HUDEP-2 (cell line): ENCODE data around the gene PRCC.

Experiments used
- DNase-seq, 76 experiments: peaks; one replicate each; lab custom pipeline; 2025; ENCODE audit not compliant: unreplicated experiment in 76 of 76; lab: John Stamatoyannopoulos, UW

PRCC gene

DNA sequence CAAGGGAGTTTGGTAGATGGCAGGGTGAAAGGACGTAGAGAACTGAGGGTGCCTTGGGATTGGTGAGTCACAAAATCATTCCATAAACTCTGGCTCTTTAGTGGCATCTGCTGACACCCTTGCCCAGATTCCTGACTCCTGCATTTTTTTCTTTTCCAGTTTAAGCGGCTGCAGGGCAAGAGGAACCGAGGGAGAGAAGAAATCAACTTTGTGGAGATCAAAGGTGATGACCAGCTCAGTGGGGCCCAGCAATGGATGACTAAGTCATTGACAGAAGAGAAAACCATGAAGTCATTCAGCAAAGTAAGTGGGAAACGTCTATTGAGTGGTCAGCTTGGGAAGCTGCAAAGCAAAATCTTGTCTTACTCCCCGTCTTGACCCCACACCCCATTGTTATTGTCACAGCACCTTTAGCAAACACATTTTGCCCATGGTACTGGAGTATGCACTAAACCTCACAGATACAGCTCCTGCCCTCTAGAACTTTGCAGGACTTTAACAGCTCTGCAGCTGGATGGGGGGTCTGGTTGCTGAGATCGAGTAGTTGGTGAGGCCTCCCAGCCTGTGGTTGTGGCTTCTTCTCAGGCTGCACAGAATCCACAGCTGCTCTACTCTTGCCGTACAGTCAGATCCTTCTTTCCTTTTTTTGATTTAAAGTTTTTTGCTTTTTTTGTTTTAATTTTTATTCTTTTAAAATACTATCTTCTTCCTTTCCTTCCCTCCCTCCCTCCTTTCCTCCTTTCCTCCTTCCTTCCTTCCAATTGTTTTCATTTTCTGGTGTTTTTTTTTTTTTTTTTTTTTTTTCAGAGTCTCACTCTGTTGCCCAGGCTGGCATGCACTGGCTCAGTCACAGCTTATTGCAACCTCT, 27.4 kb downstream of the PRCC start:
- DNase-seq = no peak

GRCh38 chr1:156795374-156795733, 28.0 kb downstream of the PRCC start:
- DNase-seq = no peak

GRCh38 chr1:156795787-156796186, 28.5 kb downstream of the PRCC start:
- no peak for DNase-seq

DNA sequence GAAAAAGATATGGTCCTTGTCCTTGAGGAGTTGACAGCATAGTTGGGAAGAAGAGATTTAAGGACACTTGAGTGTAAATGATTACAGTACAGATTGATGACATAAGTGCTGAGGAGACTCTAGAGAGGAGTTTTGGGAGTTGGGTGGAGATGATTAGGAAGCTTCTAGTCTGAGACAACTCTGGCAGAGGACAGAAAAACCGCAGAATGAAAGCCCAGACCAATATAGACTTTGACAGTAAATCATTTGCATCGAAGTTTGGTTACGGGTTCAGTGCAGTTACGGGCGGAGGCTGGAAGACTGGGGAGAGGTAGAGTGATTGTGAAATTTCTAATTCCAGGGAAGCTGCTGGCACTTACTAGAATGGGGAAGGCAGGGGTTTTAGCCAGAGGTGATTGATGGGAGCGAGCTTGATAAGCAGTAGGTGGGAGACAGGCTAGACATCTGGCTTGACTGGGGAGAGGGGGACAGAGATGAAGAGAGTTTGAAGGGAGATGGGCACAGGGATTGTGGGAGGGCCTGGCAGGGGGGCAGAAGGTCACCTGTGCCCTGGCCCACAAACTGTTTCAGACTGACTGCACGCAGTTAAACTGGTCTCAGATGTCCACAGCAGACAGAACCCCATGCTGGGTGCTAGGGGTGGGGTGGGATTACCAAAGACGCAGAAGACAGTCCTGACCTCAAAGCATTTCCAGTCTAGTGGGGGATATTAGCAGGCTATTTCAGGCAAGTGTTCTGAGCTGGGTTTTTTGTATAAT, 29.2 kb downstream of the PRCC start:
- no peak for DNase-seq

GRCh38 chr1:156797212-156797871, 30.0 kb downstream of the PRCC start:
- DNase-seq = peak in 44 of 76 experiments; percentile 7 to 65 (median 28)

GRCh38 chr1:156801409-156802121, 34.2 kb downstream of the PRCC start:
- no peak for DNase-seq

GRCh38 chr1:156802421-156802935, 35.1 kb downstream of the PRCC start:
- DNase-seq = no peak

GRCh38 chr1:156803086-156803851, 35.9 kb downstream of the PRCC start:
- DNase-seq = no peak

- DNase-seq = no peak
Observed at GRCh38 chr1:156804026-156804425, 36.7 kb downstream of the PRCC start.

GRCh38 chr1:156804572-156805243, 37.4 kb downstream of the PRCC start:
- no peak for DNase-seq

DNA sequence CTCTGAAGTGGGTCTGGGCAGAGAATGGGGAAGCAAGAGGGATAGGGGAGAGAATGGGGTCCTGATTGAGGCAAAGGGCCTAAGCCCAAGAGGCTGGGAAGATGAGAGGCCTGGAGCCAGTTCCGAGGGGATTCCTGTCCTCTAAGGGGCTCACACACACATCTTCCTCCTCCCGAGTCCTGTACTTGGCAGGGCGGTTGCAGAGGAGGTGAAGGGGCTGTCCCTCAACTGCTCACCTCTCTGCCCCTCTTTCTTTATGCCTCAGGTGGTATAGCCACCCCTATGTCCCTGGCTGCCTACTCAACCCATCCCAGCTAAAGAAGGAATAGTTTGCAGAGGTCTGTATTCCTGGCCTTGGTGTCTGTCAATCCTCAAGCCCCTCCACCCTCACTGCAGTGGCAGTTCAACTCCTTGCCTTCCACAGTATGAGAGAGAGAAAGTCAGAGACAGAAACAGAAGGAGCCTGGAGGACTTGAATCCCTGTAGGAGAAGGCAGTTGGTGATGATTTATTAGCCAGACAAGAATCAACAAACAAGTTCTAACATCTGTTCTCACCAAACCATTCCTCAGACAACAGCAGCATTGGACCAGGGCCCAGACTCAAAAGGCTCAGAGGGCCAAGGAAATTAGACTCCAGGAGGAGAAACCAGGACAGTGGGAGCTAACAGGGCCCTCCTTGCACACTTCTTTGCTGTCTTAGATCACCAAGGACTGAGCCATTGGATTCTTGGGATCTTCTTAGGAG, 38.6 kb downstream of the PRCC start:
- no peak for DNase-seq

DNA sequence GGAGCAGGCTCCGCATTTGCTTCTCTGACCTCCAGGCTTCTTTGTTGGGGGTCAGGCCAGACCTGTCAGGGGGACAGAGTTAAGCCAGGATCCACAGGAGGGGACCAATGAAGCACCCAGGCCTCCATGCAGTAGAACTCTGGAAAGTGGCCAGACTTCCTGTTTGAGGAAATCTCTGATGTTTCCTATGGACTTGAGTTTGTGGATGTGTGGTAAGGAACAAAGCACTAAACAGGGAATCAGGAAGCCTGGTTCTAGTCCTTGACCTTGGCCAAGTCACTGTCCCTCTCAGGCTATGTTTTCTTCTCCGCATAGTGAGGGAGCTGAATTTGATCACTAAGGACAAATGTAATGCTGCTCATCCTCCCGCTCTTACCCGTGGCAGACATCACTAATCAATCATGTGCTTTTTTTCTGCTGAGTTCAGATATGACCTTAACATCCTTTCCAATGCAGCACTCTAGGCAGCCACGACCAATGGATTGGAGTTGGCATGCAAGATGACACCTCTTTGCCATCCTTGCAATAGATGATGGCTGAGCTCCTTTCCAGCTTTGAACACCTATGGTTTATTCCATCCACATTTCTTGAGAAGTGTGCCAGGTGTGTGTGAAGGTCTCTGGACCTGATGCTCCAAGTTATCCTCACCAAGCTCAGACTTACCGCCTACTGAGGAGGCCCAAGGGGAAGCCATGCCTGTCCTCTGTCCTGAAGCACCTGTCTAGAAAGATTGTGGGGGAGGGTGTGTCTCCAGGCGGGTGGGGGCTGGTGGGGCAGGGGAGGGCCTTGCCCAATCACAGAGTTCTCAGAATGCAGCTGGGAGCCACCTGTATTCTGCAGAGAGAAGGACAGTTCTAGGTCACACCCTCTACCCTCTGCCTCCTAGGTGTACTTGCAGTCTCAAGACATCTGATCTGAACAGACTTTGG, 39.4 kb downstream of the PRCC start:
- DNase-seq = no peak

DNA sequence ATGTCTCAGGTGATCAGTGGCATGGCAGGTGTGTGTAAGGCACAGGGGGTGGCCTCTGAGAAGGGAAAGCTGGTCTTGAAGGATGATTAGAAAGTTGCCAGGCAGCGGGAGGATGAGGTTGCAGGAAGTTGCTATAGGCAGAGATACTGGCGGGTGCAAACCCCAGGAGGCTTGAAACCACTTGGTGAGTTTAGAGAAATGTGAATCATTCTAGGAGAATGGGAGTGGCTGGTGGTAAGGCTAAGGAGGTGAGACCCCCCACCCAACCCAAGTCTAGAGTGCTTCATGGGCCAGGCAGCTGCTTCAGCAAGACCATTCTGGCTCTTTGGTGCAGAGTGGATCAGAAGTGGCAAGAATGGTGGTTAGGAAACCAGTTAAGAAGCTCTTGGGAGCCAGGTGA, 40.3 kb downstream of the PRCC start:
- no peak for DNase-seq

DNA sequence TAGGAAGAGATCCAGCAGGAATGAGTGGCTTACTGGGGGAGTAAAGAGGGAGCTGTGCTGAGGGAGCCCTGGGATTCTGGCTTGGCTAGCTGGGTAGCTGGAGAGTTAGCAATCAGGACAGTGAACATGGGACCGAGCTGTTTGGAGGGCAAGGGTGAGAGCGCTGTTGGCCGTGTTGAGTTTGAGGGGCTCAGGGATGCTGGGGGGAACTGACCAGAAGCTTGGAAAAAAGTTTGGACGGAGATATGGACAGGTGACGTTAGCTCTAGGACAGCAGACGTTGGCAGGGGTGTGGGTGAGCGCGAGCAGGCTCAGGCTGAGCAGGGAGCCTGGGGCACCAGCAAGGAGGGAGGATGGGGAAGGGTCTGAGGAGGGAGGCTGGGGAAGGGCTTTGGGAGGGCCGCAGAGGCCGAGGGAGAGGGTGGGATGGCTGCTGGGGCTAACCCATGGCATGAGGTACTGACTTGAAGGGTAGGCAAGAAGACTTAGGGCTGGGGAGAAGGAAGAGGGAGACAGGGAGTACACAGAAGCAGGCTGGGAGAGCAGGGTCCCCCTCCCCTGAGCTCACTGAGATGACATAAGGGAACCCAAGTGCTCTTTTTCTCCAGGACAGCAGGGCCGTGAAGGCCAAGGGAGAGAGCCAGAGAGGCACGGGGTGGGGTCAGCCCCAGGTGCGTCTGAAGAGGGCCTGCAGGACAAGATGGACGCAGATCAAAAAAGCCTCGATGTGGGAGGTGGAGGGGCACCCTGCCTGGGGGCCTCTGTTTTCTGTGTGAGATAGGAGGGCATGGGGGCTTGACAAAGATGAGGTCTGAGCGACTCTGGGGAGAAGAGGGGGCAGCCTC, 41.1 kb downstream of the PRCC start:
- DNase-seq = no peak

GRCh38 chr1:156809281-156809680, 41.9 kb downstream of the PRCC start:
- DNase-seq = no peak

GRCh38 chr1:156809711-156810366, 42.5 kb downstream of the PRCC start:
- no peak for DNase-seq
